H9 (cell line): ENCODE measurements around the gene TMEM171. TPM values are rescaled to one million over a fixed set of nuclear protein-coding genes. Genes with fewer than 3 reads are reported as not detected.

Experiments used
- DNase-seq: peaks from one replicate; pipeline ENCODE4 v3.0.0-alpha.2; 2017
- H2AFZ ChIP-seq: one replicate; pipeline ENCODE4 v1.6.1; 2013; ENCODE audit warnings: mild to moderate bottlenecking, low read length, control low read depth, moderate library complexity
- H2AK5ac ChIP-seq: 2 replicates; pipeline ENCODE4 v1.6.1; 2013; ENCODE audit warnings: low read length, control low read depth, mixed read lengths; ENCODE audit not compliant: insufficient read length
- H2BK120ac ChIP-seq: one replicate; pipeline ENCODE4 v1.6.1; 2013; ENCODE audit warnings: low read depth, mild to moderate bottlenecking, low read length, control low read depth, inconsistent platforms; ENCODE audit not compliant: poor library complexity, severe bottlenecking
- H2BK12ac ChIP-seq: 2 replicates; pipeline ENCODE4 v1.6.1; 2013; ENCODE audit warnings: low read length, control low read depth, mixed read lengths, low read depth; ENCODE audit not compliant: insufficient read length
- H2BK15ac ChIP-seq: 2 replicates; pipeline ENCODE4 v1.6.1; 2013; ENCODE audit warnings: low read depth, low read length, control low read depth
- H2BK20ac ChIP-seq: one replicate; pipeline ENCODE4 v1.6.1; 2013; ENCODE audit warnings: low read depth, mild to moderate bottlenecking, low read length, control low read depth, inconsistent platforms; ENCODE audit not compliant: poor library complexity, severe bottlenecking
- H2BK5ac ChIP-seq: 2 replicates; pipeline ENCODE4 v1.6.1; 2013; ENCODE audit warnings: low read length, control low read depth, mixed read lengths; ENCODE audit not compliant: insufficient read length
- H3K14ac ChIP-seq: 2 replicates; pipeline ENCODE4 v1.6.1; 2013; ENCODE audit warnings: low read length, control low read depth; ENCODE audit not compliant: insufficient read depth
- H3K18ac ChIP-seq: 2 replicates; pipeline ENCODE4 v1.6.1; 2013; ENCODE audit warnings: low read depth, mild to moderate bottlenecking, mixed read lengths, low read length, control low read depth; ENCODE audit not compliant: insufficient read length
- H3K23ac ChIP-seq: 2 replicates; pipeline ENCODE4 v1.6.1; 2013; ENCODE audit warnings: low read length, control low read depth, mixed read lengths, low read depth; ENCODE audit not compliant: insufficient read length
- H3K23me2 ChIP-seq: 2 replicates; pipeline ENCODE4 v1.6.1; 2013; ENCODE audit warnings: low read depth, mild to moderate bottlenecking, mixed read lengths, low read length, control low read depth; ENCODE audit not compliant: insufficient read length, poor library complexity, severe bottlenecking
- H3K27ac ChIP-seq: 2 replicates; pipeline ENCODE4 v1.5.1; 2013; ENCODE audit warnings: low read length, control low read depth, mixed read lengths, low read depth; ENCODE audit not compliant: insufficient read length
- H3K27me3 ChIP-seq: 2 replicates; pipeline ENCODE4 v1.6.1; 2013; ENCODE audit warnings: low read length, control low read depth, inconsistent platforms; ENCODE audit not compliant: insufficient read depth
- H3K4ac ChIP-seq: 2 replicates; pipeline ENCODE4 v1.6.1; 2013; ENCODE audit warnings: low read depth, mild to moderate bottlenecking, control low read depth, inconsistent platforms, low read length, moderate library complexity
- H3K4me1 ChIP-seq: 2 replicates; pipeline ENCODE4 v1.6.1; 2013; ENCODE audit warnings: low read length, control low read depth, inconsistent platforms; ENCODE audit not compliant: insufficient read depth
- H3K4me2 ChIP-seq: 2 replicates; pipeline ENCODE4 v1.6.1; 2013; ENCODE audit warnings: low read length, control low read depth, mixed read lengths; ENCODE audit not compliant: insufficient read length, insufficient read depth
- H3K56ac ChIP-seq: 2 replicates; pipeline ENCODE4 v1.6.1; 2013; ENCODE audit warnings: low read depth, mild to moderate bottlenecking, mixed read lengths, low read length, control low read depth; ENCODE audit not compliant: insufficient read length
- H3K79me1 ChIP-seq: 2 replicates; pipeline ENCODE4 v1.6.1; 2013; ENCODE audit warnings: low read depth, mild to moderate bottlenecking, moderate library complexity, low read length, control low read depth, inconsistent platforms; ENCODE audit not compliant: insufficient read depth, poor library complexity, severe bottlenecking
- H3K79me2 ChIP-seq: 2 replicates; pipeline ENCODE4 v1.6.1; 2013; ENCODE audit warnings: low read length, control low read depth, inconsistent platforms; ENCODE audit not compliant: insufficient read depth
- H3K9ac ChIP-seq: 2 replicates; pipeline ENCODE4 v1.6.1; 2013; ENCODE audit warnings: low read length, control low read depth, mixed read lengths; ENCODE audit not compliant: insufficient read length; ENCODE audit errors: extremely low read depth
- H3K9me3 ChIP-seq: one replicate; pipeline ENCODE4 v1.6.1; 2013; ENCODE audit warnings: low read depth, low read length, inconsistent platforms; ENCODE audit not compliant: control insufficient read depth
- H3T11ph ChIP-seq: one replicate; pipeline ENCODE4 v1.6.1; 2013; ENCODE audit warnings: mild to moderate bottlenecking, low read length, control low read depth, inconsistent platforms
- H4K20me1 ChIP-seq: one replicate; pipeline ENCODE4 v1.6.1; 2013; ENCODE audit not compliant: control insufficient read depth, insufficient read length, insufficient read depth
- H4K5ac ChIP-seq: 2 replicates; pipeline ENCODE4 v1.6.1; 2013; ENCODE audit warnings: low read depth, mild to moderate bottlenecking, mixed read lengths, low read length, control low read depth; ENCODE audit not compliant: insufficient read length
- H4K8ac ChIP-seq: replicated peaks from 2 replicates; pipeline ENCODE4 v1.6.1; 2013; ENCODE audit warnings: low read length, control low read depth, mixed read lengths, low read depth; ENCODE audit not compliant: insufficient read length
- H4K91ac ChIP-seq: 2 replicates; pipeline ENCODE4 v1.6.1; 2013; ENCODE audit warnings: low read depth, mild to moderate bottlenecking, moderate library complexity, mixed read lengths, low read length, control low read depth; ENCODE audit not compliant: insufficient read length
- H3K27ac Mint-ChIP-seq, 3 experiments: 2 replicates in 2 of 3; 3 replicates in 1 of 3; pipeline ENCODE4 v1.8.0; 2020 to 2021; ENCODE audit warnings: mixed read lengths in 3 of 3, mild to moderate bottlenecking in 1 of 3, moderate library complexity in 1 of 3
- H3K27me3 Mint-ChIP-seq: 2 replicates; pipeline ENCODE4 v1.8.0; 2021; ENCODE audit warnings: low read depth, mild to moderate bottlenecking, moderate library complexity, mixed read lengths
- H3K36me3 Mint-ChIP-seq, 3 experiments: 2 replicates in 2 of 3; 3 replicates in 1 of 3; pipeline ENCODE4 v1.8.0; 2020 to 2021; ENCODE audit warnings: low read depth in 3 of 3, mixed read lengths in 3 of 3; ENCODE audit not compliant: insufficient read depth in 1 of 3
- H3K4me1 Mint-ChIP-seq, 2 experiments: 2 replicates each; pipeline ENCODE4 v1.8.0; 2020; ENCODE audit warnings: mixed read lengths in 2 of 2
- H3K4me3 Mint-ChIP-seq, 2 experiments: 2 replicates in 1 of 2; 3 replicates in 1 of 2; pipeline ENCODE4 v1.8.0; 2020 to 2021; ENCODE audit warnings: mild to moderate bottlenecking in 2 of 2, mixed read lengths in 2 of 2, moderate library complexity in 1 of 2
- H3K9me3 Mint-ChIP-seq, 2 experiments: 2 replicates in 1 of 2; 3 replicates in 1 of 2; pipeline ENCODE4 v1.8.0; 2020; ENCODE audit warnings: mild to moderate bottlenecking in 2 of 2, mixed read lengths in 2 of 2, moderate library complexity in 1 of 2
- WGBS: extraction: QIAGEN DNeasy Blood & Tissue Kit; methylation state at CpG from one replicate; pipeline ENCODE4 v1.1.7; 2013; ENCODE audit warnings: missing lambda C conversion rate, low lambda C conversion rate, mixed read lengths; ENCODE audit not compliant: insufficient read length; ENCODE audit errors: extremely low coverage; 5-methylcytosine and 5-hydroxymethylcytosine counted together
- total RNA-seq: library from RNA; stranded (reverse); gene quantifications from 2 replicates; pipeline ENCODE4 v1.2.1, GENCODE V29; 2021
- TF ChIP-seq, protein P1 (sequence below): fragments of 200-600 bp; sonication (generic); conservative IDR thresholded peaks from 3 replicates; pipeline ENCODE4 v1.8.0; 2021; ENCODE audit warnings: antibody characterized with exemption, mild to moderate bottlenecking

TMEM171 gene
- total RNA-seq, 1 experiment from 2014 or later, result 0.42 TPM

DNA sequence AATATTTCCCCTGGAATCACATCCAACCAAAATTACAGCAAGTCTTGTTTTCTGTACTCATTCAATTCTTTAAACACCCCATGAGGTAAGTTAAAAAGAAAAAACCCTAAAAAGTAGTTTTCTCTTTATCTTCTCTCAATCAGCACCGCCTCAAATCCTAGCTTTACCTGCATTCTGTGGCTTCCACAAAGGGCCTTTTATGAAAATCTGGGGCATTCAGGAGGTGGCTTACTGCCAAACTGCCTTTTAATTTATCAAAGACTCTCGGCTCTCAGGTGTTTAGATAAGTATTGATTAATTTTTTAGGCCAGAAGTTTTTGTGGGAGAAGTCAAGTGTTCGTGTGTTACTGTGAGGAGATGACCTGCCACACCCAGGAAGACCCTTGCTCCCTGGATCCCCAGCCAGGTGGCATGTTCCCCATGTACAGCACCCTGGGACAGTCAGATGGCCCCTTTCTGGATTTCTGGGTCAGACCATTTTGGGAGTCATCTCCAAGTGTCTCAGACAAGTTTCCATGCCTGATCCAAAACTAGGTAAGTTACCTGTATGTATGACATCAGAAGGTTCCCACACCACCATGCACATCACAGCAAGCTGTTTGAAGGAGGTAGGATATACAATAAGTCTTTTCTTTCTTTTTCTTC is 6.2 kb upstream of the TMEM171 start:
- peaks cover 32% of the 10 kb centered on the region for H3K27me3 Mint-ChIP-seq
- H3K9ac ChIP-seq, result no peak overlapping the region
- H4K5ac ChIP-seq, result no peak overlapping the region
- no peak overlapping the region for H2BK120ac ChIP-seq
- H2AFZ ChIP-seq, result no peak overlapping the region
- H4K8ac ChIP-seq, result no peak overlapping the region
- no CpG with 5 or more reads among the region's 3 CpGs for WGBS
- H3K79me1 ChIP-seq, result no peaks in the 10 kb centered on the region
- no peak overlapping the region for H3K4me3 Mint-ChIP-seq
- no peak overlapping the region for H2BK20ac ChIP-seq
- DNase-seq, result no peak
- no peaks in the 10 kb centered on the region for H4K20me1 ChIP-seq
- no peaks in the 10 kb centered on the region; a peak in 3 of 5 replicates for H3K9me3 Mint-ChIP-seq
- no peak overlapping the region for H3K18ac ChIP-seq
- TF ChIP-seq, protein P1, sequence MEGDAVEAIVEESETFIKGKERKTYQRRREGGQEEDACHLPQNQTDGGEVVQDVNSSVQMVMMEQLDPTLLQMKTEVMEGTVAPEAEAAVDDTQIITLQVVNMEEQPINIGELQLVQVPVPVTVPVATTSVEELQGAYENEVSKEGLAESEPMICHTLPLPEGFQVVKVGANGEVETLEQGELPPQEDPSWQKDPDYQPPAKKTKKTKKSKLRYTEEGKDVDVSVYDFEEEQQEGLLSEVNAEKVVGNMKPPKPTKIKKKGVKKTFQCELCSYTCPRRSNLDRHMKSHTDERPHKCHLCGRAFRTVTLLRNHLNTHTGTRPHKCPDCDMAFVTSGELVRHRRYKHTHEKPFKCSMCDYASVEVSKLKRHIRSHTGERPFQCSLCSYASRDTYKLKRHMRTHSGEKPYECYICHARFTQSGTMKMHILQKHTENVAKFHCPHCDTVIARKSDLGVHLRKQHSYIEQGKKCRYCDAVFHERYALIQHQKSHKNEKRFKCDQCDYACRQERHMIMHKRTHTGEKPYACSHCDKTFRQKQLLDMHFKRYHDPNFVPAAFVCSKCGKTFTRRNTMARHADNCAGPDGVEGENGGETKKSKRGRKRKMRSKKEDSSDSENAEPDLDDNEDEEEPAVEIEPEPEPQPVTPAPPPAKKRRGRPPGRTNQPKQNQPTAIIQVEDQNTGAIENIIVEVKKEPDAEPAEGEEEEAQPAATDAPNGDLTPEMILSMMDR, result no peak
- H3K4ac ChIP-seq, result no peak overlapping the region
- no peak overlapping the region for H2BK15ac ChIP-seq
- no peak overlapping the region for H2AK5ac ChIP-seq
- no peak overlapping the region for H3K27ac ChIP-seq
- H3K27ac Mint-ChIP-seq, result no peak overlapping the region
- H2BK5ac ChIP-seq, result no peak overlapping the region
- H3K4me1 ChIP-seq, result no peaks in the 10 kb centered on the region
- no peak overlapping the region for H2BK12ac ChIP-seq
- no peak overlapping the region for H3K4me2 ChIP-seq
- no peaks in the 10 kb centered on the region for H3K9me3 ChIP-seq
- H3K36me3 Mint-ChIP-seq, result no peaks in the 10 kb centered on the region
- H3K23ac ChIP-seq, result no peak overlapping the region
- no peaks in the 10 kb centered on the region for H3K79me2 ChIP-seq
- peaks cover 4% of the 10 kb centered on the region in 2 experiments; a peak in 3 of 4 replicates for H3K4me1 Mint-ChIP-seq
- H3K56ac ChIP-seq, result no peak overlapping the region
- H3K27me3 ChIP-seq, result peaks cover 1% of the 10 kb centered on the region; the same call in 1 of the 2 replicates
- H3K23me2 ChIP-seq, result no peaks in the 10 kb centered on the region
- H3T11ph ChIP-seq, result no peak overlapping the region
- H4K91ac ChIP-seq, result no peak overlapping the region
- H3K14ac ChIP-seq, result no peak overlapping the region
